CD1c-positive myeloid dendritic cell (primary cell): ENCODE measurements around the gene RBFOX1.
"Not testable (repeated sequence)": the region's sequence is repeated elsewhere in the genome, so short reads cannot be mapped to it uniquely, and the experiment has no call there.

ENCODE experiments used
- DNase-seq: peaks from one replicate; pipeline ENCODE4 v3.0.0-alpha.2; 2016; ENCODE audit errors: extremely low spot score

RBFOX1 gene

GRCh38 chr16:7470344-7470743 lies 137.7 kb downstream of the RBFOX1 start:
- no peak for DNase-seq

GRCh38 chr16:7471268-7471667 lies 138.6 kb downstream of the RBFOX1 start:
- DNase-seq, result no peak

GRCh38 chr16:7482032-7482431 lies 149.4 kb downstream of the RBFOX1 start:
- DNase-seq, result no peak

DNA sequence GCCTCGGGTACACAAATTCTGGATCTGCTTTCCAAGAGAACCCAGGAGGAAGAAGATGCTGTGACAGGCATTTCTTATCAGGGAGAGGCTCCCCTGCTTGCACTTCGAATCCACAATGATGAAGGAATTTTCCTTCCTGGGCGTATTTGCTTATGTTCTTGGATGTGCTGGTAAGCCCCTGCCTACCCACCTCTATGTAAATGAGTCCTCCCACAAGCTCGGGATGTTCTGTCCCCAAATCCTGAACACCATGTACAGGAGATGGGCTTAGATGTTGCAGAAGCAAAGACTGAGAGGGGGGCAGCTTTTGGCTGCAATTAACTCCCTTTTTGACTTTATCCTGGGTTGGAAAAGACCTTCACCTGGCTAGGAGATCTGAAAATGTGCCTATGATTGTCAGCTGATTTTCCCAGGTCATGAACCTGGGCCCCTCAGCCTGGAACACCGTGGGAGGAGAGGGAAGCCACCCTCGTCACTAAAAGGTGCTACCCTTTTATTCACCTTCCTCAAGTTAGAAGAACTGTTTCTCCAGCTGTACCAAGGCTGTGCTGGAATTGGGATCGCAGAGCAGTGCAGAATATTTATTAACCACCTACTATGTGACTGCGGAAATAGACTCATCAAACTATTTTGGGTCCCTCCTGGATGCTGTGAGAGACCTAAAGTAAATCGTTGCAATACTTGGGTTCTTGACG lies 150.1 kb downstream of the RBFOX1 start:
- DNase-seq, result no peak

DNA sequence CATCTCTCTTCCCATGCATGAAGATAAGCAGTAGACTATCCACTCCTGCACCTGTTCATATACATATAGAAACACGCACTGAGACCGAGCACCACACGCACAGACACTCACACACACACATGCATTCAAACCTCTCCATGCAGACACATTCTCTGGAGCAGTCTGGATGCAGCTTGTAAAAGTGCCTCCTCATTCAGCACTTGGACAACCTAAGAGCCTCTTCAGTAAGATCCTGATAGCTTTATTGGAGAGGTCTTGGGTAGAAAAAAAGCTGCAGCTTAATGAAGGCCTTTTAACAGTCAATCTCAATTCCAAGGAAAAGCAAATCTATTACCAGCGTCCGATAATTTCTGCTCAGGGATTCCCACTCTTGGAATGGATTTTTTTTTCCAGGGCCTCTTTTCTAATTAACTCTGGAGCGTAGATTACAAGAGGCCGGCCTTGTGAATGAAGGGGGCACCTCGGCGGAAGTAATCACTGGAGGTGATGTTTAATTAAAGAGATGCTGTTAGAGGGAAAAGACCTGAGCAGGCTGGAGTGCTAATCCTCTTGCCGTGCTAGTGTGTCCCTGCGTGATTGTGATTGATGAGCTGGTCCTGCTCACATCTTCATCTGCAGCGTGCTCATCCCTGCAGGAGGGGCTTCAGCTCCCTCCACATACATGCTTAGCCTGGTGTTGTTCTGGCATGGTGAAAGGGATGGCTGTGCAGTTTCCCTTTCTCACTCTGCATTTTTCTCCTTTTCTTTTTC lies 155.1 kb downstream of the RBFOX1 start:
- DNase-seq, result no peak

DNA sequence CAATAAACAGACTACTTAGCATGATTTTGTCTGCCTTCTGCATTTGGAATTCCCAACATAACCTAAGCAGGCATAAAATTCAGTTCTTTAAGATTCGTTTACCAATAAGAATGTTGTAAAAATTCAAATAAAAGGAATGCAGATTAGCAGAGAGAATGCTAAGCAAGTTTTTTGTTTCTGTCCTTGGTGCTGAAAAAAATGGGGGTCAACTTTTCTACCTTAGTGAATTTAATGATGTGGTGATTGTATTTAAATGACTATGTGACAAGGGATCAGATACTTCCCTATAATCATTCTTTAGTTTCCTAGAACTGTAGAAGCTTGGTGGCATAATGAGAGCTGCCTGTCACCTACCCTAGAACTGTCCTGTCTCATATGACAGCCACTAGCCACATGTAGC lies 159.5 kb downstream of the RBFOX1 start:
- no peak for DNase-seq

- no peak for DNase-seq
These were observed 160.5 kb downstream of the RBFOX1 start for GRCh38 chr16:7493133-7493532.

DNA sequence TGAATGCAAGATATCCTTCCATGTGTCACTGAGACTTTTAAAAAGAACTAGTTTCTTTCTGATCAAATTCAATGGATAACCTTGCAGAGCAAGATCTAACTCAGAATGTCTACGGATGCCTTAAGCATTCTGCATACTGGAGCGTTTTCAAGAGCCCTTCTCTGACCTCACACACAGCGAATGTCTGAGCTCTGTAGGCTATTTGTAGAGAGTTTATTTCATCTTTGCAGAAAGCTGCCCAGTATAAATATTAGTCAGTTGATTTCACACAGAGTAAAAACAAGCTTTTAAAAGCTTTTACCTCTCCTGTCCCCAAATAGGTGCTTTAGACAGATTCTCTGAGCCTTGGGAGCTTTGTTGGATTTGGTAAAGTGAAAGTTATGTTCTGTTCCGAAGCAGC lies 165.0 kb downstream of the RBFOX1 start:
- DNase-seq, result no peak

DNA sequence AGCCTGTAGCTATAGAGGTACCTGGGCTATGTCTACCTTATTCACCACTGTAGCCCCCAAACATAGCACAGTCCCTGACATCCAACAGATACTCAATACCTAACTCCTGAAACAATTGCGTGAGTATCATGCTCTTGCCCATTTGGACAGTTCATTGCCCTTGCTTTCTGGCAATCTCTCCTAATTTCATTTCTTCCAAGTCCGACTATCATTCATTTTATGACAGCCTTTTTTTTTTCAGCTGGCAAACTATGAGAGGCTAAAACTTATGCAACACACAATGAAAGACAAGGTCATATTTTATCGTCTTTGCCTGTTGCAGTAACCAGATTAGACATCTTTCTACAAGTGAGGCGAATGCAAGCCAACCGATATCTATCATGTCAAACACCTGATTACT lies 169.2 kb downstream of the RBFOX1 start:
- no peak for DNase-seq

DNA sequence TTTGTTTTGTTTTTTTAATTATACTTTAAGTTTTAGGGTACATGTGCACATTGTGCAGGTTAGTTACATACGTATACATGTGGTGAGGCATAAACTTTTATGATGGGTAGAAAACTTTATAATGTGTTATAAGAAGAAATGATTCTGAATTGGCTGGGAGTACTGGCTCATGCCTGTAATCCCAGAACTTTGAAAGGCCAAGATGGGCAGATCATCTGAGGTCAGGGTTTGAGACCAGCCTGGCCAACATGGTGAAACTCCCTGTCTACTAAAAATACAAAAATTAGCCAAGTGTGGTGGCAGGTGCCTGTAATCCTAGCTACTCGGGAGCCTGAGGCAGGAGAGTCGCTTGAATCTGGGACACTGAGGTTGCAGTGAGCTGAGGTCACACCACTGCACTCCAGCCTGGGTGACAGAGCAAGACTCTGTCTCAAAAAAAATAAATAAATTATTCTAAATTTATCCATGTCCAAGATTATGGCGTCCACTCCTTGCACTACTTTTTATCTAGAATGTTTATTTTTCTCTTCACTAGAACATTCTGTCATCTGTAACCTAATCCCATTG lies 170.0 kb downstream of the RBFOX1 start:
- not testable (repeated sequence) for DNase-seq

- DNase-seq, result no peak
These were observed 171.0 kb downstream of the RBFOX1 start for GRCh38 chr16:7503666-7504065.

DNA sequence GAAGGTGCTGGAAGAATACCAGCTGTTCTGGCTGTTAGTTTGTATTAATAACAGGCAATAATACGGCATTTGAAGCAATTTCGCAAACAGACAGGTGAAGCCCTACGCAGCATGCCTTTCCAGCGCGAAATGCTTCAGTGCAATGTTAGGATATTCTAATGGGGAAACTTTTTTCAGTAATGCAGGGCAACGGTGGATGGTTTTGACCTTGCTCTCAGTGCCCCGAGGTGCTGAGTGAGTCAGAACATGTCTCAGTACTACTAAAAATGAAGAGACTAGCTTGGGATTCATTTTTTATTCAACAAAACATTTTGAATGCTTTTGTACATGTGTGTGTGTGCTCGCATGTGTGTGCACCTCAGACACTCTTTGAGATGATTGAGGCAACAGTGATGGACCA lies 172.2 kb downstream of the RBFOX1 start:
- DNase-seq, result no peak

GRCh38 chr16:7505495-7505894 lies 172.8 kb downstream of the RBFOX1 start:
- DNase-seq, result no peak

DNA sequence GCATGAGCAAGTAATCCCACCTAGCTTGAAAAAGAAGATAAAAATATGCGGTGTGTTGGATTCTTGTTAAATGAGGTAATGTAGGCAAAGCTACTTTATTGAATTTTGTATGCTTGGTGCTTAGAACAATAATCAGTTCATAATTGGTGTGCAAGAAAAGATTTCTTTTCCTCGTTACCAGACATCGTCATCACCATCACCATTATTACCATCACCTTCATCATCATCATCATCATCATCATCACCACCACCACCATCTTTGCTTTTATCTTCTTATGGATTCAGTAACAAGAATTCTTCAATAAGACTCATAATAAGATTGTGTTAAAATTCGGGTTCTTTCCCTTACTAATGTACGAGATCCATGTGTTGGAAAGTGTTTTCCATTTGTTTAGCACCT lies 173.7 kb downstream of the RBFOX1 start:
- DNase-seq, result no peak

DNA sequence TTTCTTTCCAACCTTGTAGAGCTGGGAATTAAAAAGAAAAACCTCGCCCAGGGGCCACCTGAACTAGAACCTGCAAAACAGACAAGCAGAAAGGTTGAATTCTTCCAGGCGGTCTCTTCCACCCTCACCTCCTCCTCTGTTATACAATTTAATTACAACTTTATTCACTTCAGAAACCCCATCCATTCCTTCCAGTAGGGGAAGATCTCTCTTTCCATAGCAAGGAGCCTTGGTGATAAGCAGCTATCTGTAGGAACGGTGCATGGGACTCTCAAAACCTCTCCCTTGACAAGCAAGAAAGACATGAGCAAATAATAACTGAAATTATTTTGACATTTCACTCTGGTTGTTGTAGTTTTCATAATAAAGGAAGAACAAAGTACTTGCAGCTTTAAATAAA lies 176.0 kb downstream of the RBFOX1 start:
- no peak for DNase-seq

DNA sequence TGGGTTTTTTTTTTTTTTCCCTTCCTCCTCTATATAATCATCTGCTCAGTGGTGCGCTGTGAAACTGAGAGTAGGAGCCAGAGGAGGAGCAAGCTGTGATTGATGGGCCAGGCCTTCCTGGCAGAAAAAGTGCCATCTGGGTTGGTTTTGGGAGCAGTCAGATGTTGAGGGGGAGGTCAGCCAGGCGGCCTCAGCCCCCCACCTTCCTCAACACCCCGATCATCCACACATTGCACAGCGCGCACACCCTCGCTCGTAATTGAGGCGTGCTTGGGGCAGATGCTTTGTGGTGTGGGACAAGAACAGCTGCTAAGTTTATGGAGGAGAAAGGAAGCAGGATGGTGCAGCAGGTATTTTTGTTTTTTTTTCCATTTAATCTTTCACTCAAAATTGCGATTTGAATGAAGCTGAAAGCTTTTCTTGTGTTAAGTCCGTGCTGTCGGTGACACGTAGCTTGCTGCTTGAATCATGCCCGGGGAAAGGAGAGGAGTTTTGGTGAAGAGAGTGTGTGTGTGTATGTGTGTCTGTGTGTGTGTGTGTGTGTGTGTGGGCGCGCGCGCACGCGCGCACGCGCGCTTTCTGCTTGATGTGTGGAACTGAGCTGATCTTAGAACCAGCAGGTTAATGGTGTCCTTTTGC lies 177.4 kb downstream of the RBFOX1 start:
- DNase-seq, result no peak

- no peak for DNase-seq
These were observed 179.1 kb downstream of the RBFOX1 start for GRCh38 chr16:7511549-7512260.

- no peak for DNase-seq
These were observed 179.9 kb downstream of the RBFOX1 start for GRCh38 chr16:7512503-7512902.

GRCh38 chr16:7513429-7513828 lies 180.8 kb downstream of the RBFOX1 start:
- DNase-seq, result no peak

DNA sequence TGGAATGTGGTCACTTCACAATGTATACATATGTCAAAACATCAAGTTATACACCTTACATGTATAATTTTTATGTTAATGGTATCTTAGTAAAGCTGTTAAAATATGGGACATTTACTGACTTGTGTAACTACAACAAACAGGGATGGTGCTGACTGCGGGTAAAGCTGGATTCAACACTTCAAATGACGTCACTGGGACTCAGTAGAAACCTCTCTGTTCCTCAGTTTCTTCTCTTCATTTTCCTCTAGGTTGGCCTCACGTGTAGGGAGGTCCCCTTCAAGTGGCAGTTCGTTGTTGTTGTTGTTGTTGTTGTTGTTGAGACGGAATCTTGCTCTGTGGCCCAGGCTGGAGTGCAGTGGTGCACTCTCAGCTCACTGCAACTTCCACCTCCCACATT lies 182.9 kb downstream of the RBFOX1 start:
- no peak for DNase-seq

- no peak for DNase-seq
These were observed 184.9 kb downstream of the RBFOX1 start for GRCh38 chr16:7517496-7517895.

- no peak for DNase-seq
These were observed 185.5 kb downstream of the RBFOX1 start for GRCh38 chr16:7518158-7518557.
